H1 (cell line): ENCODE measurements around the gene PLCXD1. TPM values are rescaled to one million over a fixed set of nuclear protein-coding genes. Genes with fewer than 3 reads are reported as not detected.
A peak's percentile ranks its signal among the peaks of the same experiment; 100 is the strongest.

Experiments
- CTBP2 ChIP-seq: IDR thresholded peaks from 2 replicates; pipeline ENCODE4 v1.7.0; 2011; ENCODE audit warnings: borderline replicate concordance, mild to moderate bottlenecking, moderate library complexity, mixed read lengths, low read length; ENCODE audit not compliant: insufficient read depth, insufficient read length
- EP300 ChIP-seq, 2 experiments: IDR thresholded peaks; 1 replicate in 1 of 2; 2 replicates in 1 of 2; pipeline ENCODE4 v1.6.1; 2011 to 2012; ENCODE audit warnings: low read depth in 2 of 2, low read length in 2 of 2, mild to moderate bottlenecking in 2 of 2, borderline replicate concordance in 1 of 2, inconsistent platforms in 1 of 2, moderate library complexity in 1 of 2
- JUN ChIP-seq: IDR thresholded peaks from 2 replicates; pipeline ENCODE4 v1.6.1; 2011; ENCODE audit warnings: low read depth, mild to moderate bottlenecking, improper control_type of control experiment, low read length
- KDM1A ChIP-seq: fragments of 200-600, 300-600 bp; sonication (generic); IDR thresholded peaks from 2 replicates; pipeline ENCODE4 v1.7.1; 2016; ENCODE audit warnings: mild to moderate bottlenecking, low read length, borderline replicate concordance
- RAD21 ChIP-seq, 2 experiments: IDR thresholded peaks in 1 of 2; conservative IDR thresholded peaks in 1 of 2; 2 replicates each; pipeline ENCODE4 v1.6.1; 2011; ENCODE audit warnings: low read depth in 2 of 2, low read length in 2 of 2, improper control_type of control experiment in 1 of 2, inconsistent platforms in 1 of 2, mild to moderate bottlenecking in 1 of 2, moderate library complexity in 1 of 2
- SIX5 ChIP-seq: IDR thresholded peaks from 2 replicates; pipeline ENCODE4 v1.6.1; 2011; ENCODE audit warnings: mild to moderate bottlenecking, low read depth, low read length
- SUZ12 ChIP-seq: fragments of 200-600 bp; sonication (generic); IDR thresholded peaks from 2 replicates; pipeline ENCODE4 v1.6.1; 2012; ENCODE audit warnings: mild to moderate bottlenecking, inconsistent platforms, low read length, moderate library complexity, mixed read lengths
- polyA plus RNA-seq, 7 experiments: library from polyadenylated mRNA; depleted of rRNA in 3 of 7; stranded (reverse) in 5 of 7; unstranded in 2 of 7; fragments of >200 nt in 5 of 7; fragments of 200-250 nt in 2 of 7; gene quantifications; 1 replicate in 5 of 7; 2 replicates in 1 of 7; 4 replicates in 1 of 7; pipeline versions ENCODE4 v1.2.1 to v1.2.3, GENCODE V29; 2011 to 2013; ENCODE audit warnings: missing spikeins in 2 of 7, mixed read lengths in 2 of 7
- total RNA-seq: library from RNA; stranded (reverse); fragmentation: NEBNext Ultra II Directional; extraction: Animal tissue kit (Norgen Biotek cat#: 25700); gene quantifications from 2 replicates; pipeline ENCODE4 v1.2.1, GENCODE V29; 2021

PLCXD1 gene
- total and polyA plus RNA-seq, 2 of the 8 experiments (the other 6 are each of a cell fraction or from before 2014, with no cell fraction given), result 93.6 to 124 TPM

DNA sequence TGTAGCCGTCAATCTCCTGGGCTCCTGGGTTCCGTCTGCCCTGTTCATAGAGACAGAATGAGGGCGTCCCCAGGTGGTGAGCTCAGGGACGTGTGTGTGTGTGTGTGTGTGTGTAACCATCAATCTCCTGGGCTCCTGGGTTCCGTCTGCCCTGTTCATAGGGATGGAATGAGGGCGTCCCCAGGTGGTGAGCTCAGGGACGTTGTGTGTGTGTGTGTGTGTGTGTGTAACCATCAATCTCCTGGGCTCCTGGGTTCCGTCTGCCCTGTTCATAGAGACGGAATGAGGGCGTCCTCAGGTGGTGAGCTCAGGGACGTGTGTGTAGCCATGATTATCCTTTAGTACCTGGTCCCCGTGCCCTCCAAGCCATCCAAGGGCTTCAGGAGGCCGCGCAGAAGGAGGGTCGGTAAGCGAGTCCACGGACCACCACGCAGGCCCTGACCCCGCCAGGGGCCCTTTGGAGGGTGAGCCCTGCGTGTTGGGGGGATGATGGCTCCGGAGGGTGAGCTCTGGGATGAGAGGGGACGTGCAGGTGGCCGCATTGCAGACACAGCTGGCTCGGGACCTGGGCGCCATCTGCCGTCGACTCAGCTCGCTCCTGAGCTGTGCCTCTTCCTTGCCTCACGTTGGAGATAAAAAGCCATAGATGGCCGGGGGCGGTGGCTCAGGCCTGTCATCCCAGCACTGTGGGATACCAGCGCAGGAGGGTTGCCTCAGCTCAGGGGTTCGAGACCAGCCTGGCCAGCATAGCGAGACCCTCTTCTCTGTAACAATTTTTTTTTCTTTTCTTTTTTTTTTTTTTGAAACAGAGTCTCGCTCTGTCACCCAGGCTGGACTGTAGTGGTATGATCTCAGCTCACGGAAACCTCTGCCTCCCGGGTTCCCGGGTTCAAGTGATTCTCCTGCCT is 42.8 kb downstream of the PLCXD1 start (continued):
- TF ChIP-seq RAD21 (IDR thresholded peaks at IDR 0.05 in 1 of 2, conservative IDR thresholded peaks at IDR 0.05 in 1 of 2; ENCODE audit: low read depth in 2 of 2, low read length in 2 of 2), result peak; percentile 23 to 34; a peak in 2 of 4 replicates
- TF ChIP-seq JUN, result no peak
- no peak for TF ChIP-seq SIX5
- no peak for TF ChIP-seq SUZ12
- TF ChIP-seq KDM1A, result no peak
- no peak for TF ChIP-seq EP300 (IDR thresholded peaks at IDR 0.05; ENCODE audit: borderline replicate concordance in 1 of 2, low read depth in 2 of 2, low read length in 2 of 2)
- TF ChIP-seq CTBP2, result no peak
